Measurements from ENCODE around the gene ARSK. TPM values are rescaled to one million over a fixed set of nuclear protein-coding genes. Genes with fewer than 3 reads are reported as not detected.

Gene ARSK
- total and polyA plus RNA-seq, 2 experiments from 2014 or later, result 23.2 to 40.8 TPM

- TF ChIP-seq ZNF462 (CRISPR knock-in tag; IDR thresholded peaks at IDR 0.05), result no peak
Measured at GRCh38 chr5:95600557-95600956, 45.7 kb downstream of the ARSK start (continued).

- Mint-ChIP-seq H3K9me3 (no peaks in the 10 kb centered on the region), H3K4me1 (no peaks in the 10 kb centered on the region), H3K36me3 (ENCODE audit: low read depth) (no peaks in the 10 kb centered on the region), H3K27me3 (ENCODE audit: insufficient read depth, low read depth, poor library complexity) (peaks cover 2% of the 10 kb centered on the region), H3K4me3 (no peak overlapping the region), H3K27ac (no peak overlapping the region)
- H3K27me3 ChIP-seq (ENCODE audit: insufficient read depth), result no peaks in the 10 kb centered on the region
- H3K4me2 ChIP-seq, result no peak overlapping the region
- no peak overlapping the region for H3K27ac ChIP-seq (ENCODE audit: low read depth)
- H3K4me3 ChIP-seq, result no peak overlapping the region
- H4K20me1 ChIP-seq (replicated peaks; ENCODE audit: insufficient read depth), result no peaks in the 10 kb centered on the region
- no peaks in the 10 kb centered on the region for H3K9me2 ChIP-seq (ENCODE audit: insufficient read depth)
- H3F3A ChIP-seq (replicated peaks; ENCODE audit: low read depth), result no peaks in the 10 kb centered on the region
- no peaks in the 10 kb centered on the region for H3K4me1 ChIP-seq (ENCODE audit: insufficient read depth)
- ATAC-seq, result no peak
- no peaks in the 10 kb centered on the region for H3K79me2 ChIP-seq (replicated peaks; ENCODE audit: insufficient read depth)
- H2AFZ ChIP-seq, result no peak overlapping the region
- no peaks in the 10 kb centered on the region for H3K36me3 ChIP-seq (ENCODE audit: insufficient read depth)
- no peak for DNase-seq (ENCODE audit: low spot score)
- no peak for TF ChIP-seq EZH2phosphoT487 (IDR thresholded peaks at IDR 0.05; ENCODE audit: unreplicated experiment)
- no peak for TF ChIP-seq EZH2 (IDR thresholded peaks at IDR 0.05; ENCODE audit: low read depth, unreplicated experiment)
- TF ChIP-seq ZNF462 (CRISPR knock-in tag; IDR thresholded peaks at IDR 0.05), result no peak
- no peak for TF ChIP-seq NANOG (IDR thresholded peaks at IDR 0.05; ENCODE audit: borderline replicate concordance)
- TF ChIP-seq STAT1 (IDR thresholded peaks at IDR 0.05; ENCODE audit: unreplicated experiment), result no peak
- no peak for TF ChIP-seq CTCF (conservative IDR thresholded peaks at IDR 0.05; ENCODE audit: low read depth in 2 of 2)
- no peak for TF ChIP-seq JUNB (IDR thresholded peaks at IDR 0.05; ENCODE audit: unreplicated experiment)
Measured at GRCh38 chr5:95605786-95606185, 50.9 kb downstream of the ARSK start.

Measured in GM23338 (cell line).